Tibial artery (tissue), 4 donors: ENCODE measurements around the gene SLC38A1.

ENCODE experiments used
- DNase-seq, 2 donors: peaks; one replicate each; pipeline ENCODE4 v3.0.0-alpha.2; 2019
- H3K27ac ChIP-seq, 2 donors: fragments of 200-600 bp; sonication (generic) in 1 of 2; 1 replicate in 1 of 2; 2 replicates in 1 of 2; pipeline ENCODE4 v1.5.1; 2018 to 2019; ENCODE audit warnings: mild to moderate bottlenecking in 1 of 2
- H3K27me3 ChIP-seq, 2 donors: fragments of 200-600 bp; sonication (generic) in 1 of 2; one replicate each; pipeline versions ENCODE4 v1.5.1 to v1.6.0; 2016 to 2019
- H3K36me3 ChIP-seq, 3 donors: fragments of 200-600 bp; sonication (generic) in 2 of 3; one replicate each; pipeline ENCODE4 v1.5.1; 2016 to 2019; ENCODE audit warnings: mild to moderate bottlenecking in 2 of 3
- H3K4me1 ChIP-seq, 4 donors: fragments of 200-600 bp; sonication (generic) in 2 of 4; 1 replicate in 3 of 4; 2 replicates in 1 of 4; pipeline ENCODE4 v1.5.1; 2016 to 2019
- H3K4me3 ChIP-seq, 2 donors: fragments of 200-600 bp; sonication (generic) in 1 of 2; 1 replicate in 1 of 2; 2 replicates in 1 of 2; pipeline ENCODE4 v1.5.1; 2018 to 2019; ENCODE audit warnings: mild to moderate bottlenecking in 2 of 2
- H3K9me3 ChIP-seq, 3 donors: fragments of 200-600 bp; sonication (generic) in 1 of 3; one replicate each; pipeline ENCODE4 v1.5.1; 2016 to 2019
- CTCF ChIP-seq, 2 experiments: fragments of 200-600 bp in 1 of 2; fragments of 450-650 bp in 1 of 2; IDR thresholded peaks; one replicate each; pipeline ENCODE4 v1.5.1; 2017 to 2019; ENCODE audit warnings: antibody characterized with exemption in 2 of 2, mild to moderate bottlenecking in 1 of 2, moderate library complexity in 1 of 2
- intact Hi-C: fragments of 100-400 bp; cut with DNase I; formaldehyde crosslinking; loops from one replicate; pipeline ENCODE4 v1.15.0; 2023; ENCODE audit warnings: low total_unique reads

SLC38A1 gene

GRCh38 chr12:46158501-46158900 lies 110.3 kb downstream of the SLC38A1 start:
- no peak for TF ChIP-seq CTCF (IDR thresholded peaks at IDR 0.05)
- DNase-seq: no peak
- intact Hi-C loops: loop anchor here (10.0 kb wide), 1 partner anchor 216 kb away; the partner anchor contains the start of gene SLC38A2

DNA sequence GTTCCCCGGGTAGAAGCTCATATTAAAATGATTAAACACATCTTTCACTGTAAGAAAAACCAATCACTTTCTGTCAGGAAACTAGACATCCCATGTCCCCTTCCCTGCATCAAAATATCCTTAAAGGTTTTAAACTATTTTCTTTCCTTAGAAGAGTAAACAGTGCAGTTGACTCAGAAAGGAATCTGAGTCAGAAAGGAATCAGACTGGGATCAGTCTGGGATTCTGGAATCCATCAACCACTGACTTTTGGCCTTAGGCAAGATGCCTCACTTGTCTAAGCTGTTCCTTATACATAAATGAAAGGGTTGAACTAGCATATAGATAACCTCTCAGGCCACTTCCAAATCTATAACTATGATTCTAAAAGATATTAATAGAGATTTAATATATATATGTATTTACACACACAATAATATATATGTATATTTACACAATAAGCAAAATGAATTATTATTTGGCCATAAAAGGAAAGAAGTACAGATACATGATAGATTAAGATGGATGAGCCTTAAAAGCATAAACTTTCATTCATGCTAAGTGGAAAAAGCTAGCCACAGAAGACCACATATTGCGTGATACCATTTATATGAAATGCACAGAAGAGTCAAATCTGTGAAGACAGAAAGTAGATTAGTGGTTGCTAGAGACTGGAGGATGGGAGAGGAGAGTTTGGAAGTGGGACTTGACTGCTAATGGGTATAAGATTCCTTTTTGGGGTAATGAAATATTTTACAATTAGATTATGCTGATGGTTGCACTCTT lies 114.4 kb downstream of the SLC38A1 start:
- no peak for TF ChIP-seq CTCF (IDR thresholded peaks at IDR 0.05)
- Histone ChIP-seq H3K9me3 (peaks cover 0 to 6% (median 0%) of the 10 kb centered on the region in 3 donors), H3K36me3 (no peaks in the 10 kb centered on the region), H3K4me1 (peaks cover 0 to 36% (median 8%) of the 10 kb centered on the region in 4 donors), H3K27me3 (no peaks in the 10 kb centered on the region), H3K27ac (peak overlapping the region; percentile 2 to 34), H3K4me3 (no peak overlapping the region)
- intact Hi-C loops: loop anchor here (10.0 kb wide), 1 partner anchor 220 kb away; the partner anchor contains the start of gene SLC38A2
- no peak for DNase-seq

More at GRCh38 chr12:46158501-46158900, 110.3 kb downstream of the SLC38A1 start:
- H3K9me3 ChIP-seq: peaks cover 0 to 6% (median 0%) of the 10 kb centered on the region in 3 donors
- no peak overlapping the region for H3K4me3 ChIP-seq
- no peaks in the 10 kb centered on the region for H3K36me3 ChIP-seq
- no peaks in the 10 kb centered on the region for H3K27me3 ChIP-seq
- peaks cover 0 to 58% (median 21%) of the 10 kb centered on the region in 4 donors for H3K4me1 ChIP-seq
- H3K27ac ChIP-seq: peak overlapping the region; percentile 59 to 68

DNA sequence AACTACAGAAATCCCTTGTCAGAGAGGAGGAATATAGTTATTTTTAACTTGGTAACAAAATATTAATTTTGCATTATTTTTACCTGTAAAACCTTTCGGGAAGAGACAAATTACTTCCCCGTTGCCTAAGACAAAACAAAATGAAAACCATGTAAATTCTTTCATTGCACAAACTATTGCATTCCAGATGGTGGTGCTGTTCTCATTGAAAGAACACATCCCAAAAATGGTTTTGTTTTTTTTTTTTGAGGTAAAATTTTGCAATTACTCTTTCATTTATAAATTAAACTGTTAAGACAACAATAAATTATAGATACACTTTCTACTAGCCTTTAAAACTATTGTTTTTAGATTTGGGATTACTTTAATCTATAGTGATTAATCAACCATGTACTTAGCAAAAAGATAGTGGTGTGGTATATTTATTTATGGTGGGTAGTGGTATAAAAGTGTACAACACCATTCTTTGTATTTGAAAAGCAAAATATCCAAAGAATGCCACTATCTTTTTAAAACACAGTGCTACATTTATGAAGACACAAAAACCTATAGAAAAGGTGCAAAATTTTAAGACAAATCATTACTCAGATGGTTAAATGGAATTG lies 115.5 kb downstream of the SLC38A1 start:
- no peak overlapping the region for H3K4me3 ChIP-seq
- peaks cover 0 to 6% (median 0%) of the 10 kb centered on the region in 3 donors for H3K9me3 ChIP-seq
- intact Hi-C loops: loop anchor here (10.0 kb wide), 1 partner anchor 221 kb away; the partner anchor contains the start of gene SLC38A2
- H3K4me1 ChIP-seq: peaks cover 0 to 26% (median 6%) of the 10 kb centered on the region in 4 donors
- H3K36me3 ChIP-seq: no peaks in the 10 kb centered on the region
- DNase-seq: no peak
- H3K27ac ChIP-seq: peak overlapping the region; percentile 2 to 34
- no peaks in the 10 kb centered on the region for H3K27me3 ChIP-seq
- TF ChIP-seq CTCF (IDR thresholded peaks at IDR 0.05): peak; percentile 49 to 65

GRCh38 chr12:46152456-46152855 lies 116.4 kb downstream of the SLC38A1 start:
- Histone ChIP-seq H3K9me3 (peaks cover 0 to 6% (median 0%) of the 10 kb centered on the region in 3 donors), H3K4me1 (peaks cover 0 to 18% (median 4%) of the 10 kb centered on the region in 4 donors), H3K4me3 (no peak overlapping the region), H3K27me3 (no peaks in the 10 kb centered on the region), H3K36me3 (no peaks in the 10 kb centered on the region), H3K27ac (no peak overlapping the region)
- intact Hi-C loops: loop anchor here (10.0 kb wide), 1 partner anchor 222 kb away; the partner anchor contains the start of gene SLC38A2
- no peak for DNase-seq
- no peak for TF ChIP-seq CTCF (IDR thresholded peaks at IDR 0.05)

GRCh38 chr12:46150735-46151134 lies 118.1 kb downstream of the SLC38A1 start:
- no peak for DNase-seq
- H3K27me3 ChIP-seq: peaks cover 0 to 3% of the 10 kb centered on the region in 2 donors
- H3K9me3 ChIP-seq: no peaks in the 10 kb centered on the region
- no peak for TF ChIP-seq CTCF (IDR thresholded peaks at IDR 0.05)
- no peak overlapping the region for H3K27ac ChIP-seq
- peaks cover 0 to 13% (median 4%) of the 10 kb centered on the region in 4 donors for H3K4me1 ChIP-seq
- intact Hi-C loops: loop anchor here (10.0 kb wide), 1 partner anchor 224 kb away; the partner anchor contains the start of gene SLC38A2
- H3K36me3 ChIP-seq: no peaks in the 10 kb centered on the region
- no peak overlapping the region for H3K4me3 ChIP-seq
